ENCODE results near the gene CDC42BPB.

CDC42BPB gene

DNA sequence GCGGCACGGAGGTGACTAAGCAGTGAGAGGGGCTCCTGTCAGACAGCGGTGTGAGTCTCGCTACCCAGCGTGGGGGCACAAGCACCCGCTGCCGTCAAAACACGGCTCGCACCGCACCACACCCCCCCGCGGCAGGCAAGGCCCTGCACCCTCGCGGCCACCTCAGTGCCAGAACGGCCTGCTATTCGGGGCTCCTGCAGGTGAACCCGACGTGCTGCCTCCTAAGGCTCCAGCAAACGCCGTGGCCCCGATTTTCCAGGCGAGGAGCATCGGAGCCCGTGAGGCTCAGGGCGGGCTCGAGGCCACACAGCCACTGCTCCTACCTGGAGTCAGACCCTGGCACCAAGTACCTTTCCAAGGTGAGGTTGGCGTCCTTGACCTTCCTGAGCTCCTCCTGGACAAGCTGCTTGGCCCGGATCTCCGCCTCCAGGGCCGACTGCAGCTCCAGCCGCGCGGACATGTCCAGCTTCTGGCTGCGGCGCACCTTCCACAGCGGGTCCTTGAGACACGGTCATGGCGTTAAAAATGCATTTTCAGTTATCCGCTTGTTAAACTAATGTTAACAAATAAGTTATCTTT is 93.1 kb downstream of the CDC42BPB start:
- no peak overlapping the region for H3K4me3 ChIP-seq (ENCODE audit: low read length)
- H4K5ac ChIP-seq (ENCODE audit: low read length), result no peak overlapping the region
- no peaks in the 10 kb centered on the region for H3K79me2 ChIP-seq (ENCODE audit: control insufficient read depth, insufficient read depth, low read length)
- no peak overlapping the region for H3K9ac ChIP-seq (ENCODE audit: low read length)
- no peak overlapping the region for H3K4ac ChIP-seq (ENCODE audit: low read depth, low read length)
- H3K4me2 ChIP-seq (ENCODE audit: low read length), result no peak overlapping the region
- H3K27ac ChIP-seq (ENCODE audit: low read depth, low read length), result no peak overlapping the region
- no peak overlapping the region for H3K23ac ChIP-seq (ENCODE audit: low read length)
- no peak overlapping the region for H2BK5ac ChIP-seq (ENCODE audit: low read length)
- no peak overlapping the region for H2BK15ac ChIP-seq (replicated peaks; ENCODE audit: low read depth)
- DNase-seq, result no peak
- H2AK5ac ChIP-seq (ENCODE audit: low read length), result no peak overlapping the region
- no peak overlapping the region for H3K18ac ChIP-seq (ENCODE audit: low read length)
- no peak overlapping the region for H4K8ac ChIP-seq (ENCODE audit: low read depth, low read length)
- H2BK120ac ChIP-seq (ENCODE audit: low read depth, low read length), result no peak overlapping the region
- WGBS (ENCODE audit: extremely low coverage, insufficient coverage, low lambda C conversion rate), result no CpG with 5 or more reads among the region's 39 CpGs
- no peaks in the 10 kb centered on the region for H3K27me3 ChIP-seq (ENCODE audit: insufficient read depth, low read length, poor library complexity)
- peaks cover 24% of the 10 kb centered on the region for H3K36me3 ChIP-seq (ENCODE audit: control insufficient read depth, insufficient read depth, low read length)
- no peaks in the 10 kb centered on the region for H3K4me1 ChIP-seq (ENCODE audit: control insufficient read depth, low read depth, low read length)
- no peak overlapping the region for H3K56ac ChIP-seq (ENCODE audit: low read length)
- no peaks in the 10 kb centered on the region for H3K79me1 ChIP-seq (ENCODE audit: low read length)

DNA sequence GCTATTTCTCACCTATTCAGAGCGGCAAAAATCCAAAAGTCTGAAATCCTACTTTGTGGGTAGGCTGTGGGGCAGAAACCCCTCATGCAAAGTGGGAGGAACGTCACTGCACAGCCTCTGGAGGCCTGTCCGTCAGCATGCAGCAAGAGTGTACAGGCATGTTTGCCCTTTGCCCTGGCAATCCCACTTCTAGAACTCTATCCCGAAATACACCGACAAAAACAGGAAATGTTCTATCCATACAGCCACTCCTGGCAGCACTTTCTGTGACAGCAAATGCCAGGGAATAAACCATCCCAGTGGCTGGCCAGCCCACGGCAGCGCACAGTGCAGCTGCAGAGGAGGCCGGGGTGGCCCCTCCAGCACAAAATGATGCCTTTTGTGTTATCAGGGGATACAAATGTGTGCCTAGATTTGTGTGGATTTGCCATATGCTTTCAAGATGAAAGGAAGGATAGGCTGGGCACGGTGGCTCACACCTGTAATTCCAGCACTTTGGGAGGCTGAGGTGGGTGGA is 95.2 kb downstream of the CDC42BPB start:
- no peak overlapping the region for H3K23ac ChIP-seq (ENCODE audit: low read length)
- peaks cover 18% of the 10 kb centered on the region for H3K36me3 ChIP-seq (ENCODE audit: control insufficient read depth, insufficient read depth, low read length)
- no peak overlapping the region for H4K5ac ChIP-seq (ENCODE audit: low read length)
- H2BK15ac ChIP-seq (replicated peaks; ENCODE audit: low read depth), result no peak overlapping the region
- H3K4ac ChIP-seq (ENCODE audit: low read depth, low read length), result no peak overlapping the region
- WGBS (ENCODE audit: extremely low coverage, insufficient coverage, low lambda C conversion rate), result no CpG with 5 or more reads among the region's 9 CpGs
- H3K27ac ChIP-seq (ENCODE audit: low read depth, low read length), result no peak overlapping the region
- no peaks in the 10 kb centered on the region for H3K79me2 ChIP-seq (ENCODE audit: control insufficient read depth, insufficient read depth, low read length)
- H2BK120ac ChIP-seq (ENCODE audit: low read depth, low read length), result no peak overlapping the region
- no peak for DNase-seq
- H3K4me1 ChIP-seq (ENCODE audit: control insufficient read depth, low read depth, low read length), result no peaks in the 10 kb centered on the region
- H3K4me3 ChIP-seq (ENCODE audit: low read length), result no peak overlapping the region
- H3K9ac ChIP-seq (ENCODE audit: low read length), result no peak overlapping the region
- H3K4me2 ChIP-seq (ENCODE audit: low read length), result no peak overlapping the region
- no peaks in the 10 kb centered on the region for H3K79me1 ChIP-seq (ENCODE audit: low read length)
- no peak overlapping the region for H3K18ac ChIP-seq (ENCODE audit: low read length)
- H4K8ac ChIP-seq (ENCODE audit: low read depth, low read length), result no peak overlapping the region
- H2AK5ac ChIP-seq (ENCODE audit: low read length), result no peak overlapping the region
- H3K56ac ChIP-seq (ENCODE audit: low read length), result no peak overlapping the region
- H2BK5ac ChIP-seq (ENCODE audit: low read length), result no peak overlapping the region
- H3K27me3 ChIP-seq (ENCODE audit: insufficient read depth, low read length, poor library complexity), result no peaks in the 10 kb centered on the region

DNA sequence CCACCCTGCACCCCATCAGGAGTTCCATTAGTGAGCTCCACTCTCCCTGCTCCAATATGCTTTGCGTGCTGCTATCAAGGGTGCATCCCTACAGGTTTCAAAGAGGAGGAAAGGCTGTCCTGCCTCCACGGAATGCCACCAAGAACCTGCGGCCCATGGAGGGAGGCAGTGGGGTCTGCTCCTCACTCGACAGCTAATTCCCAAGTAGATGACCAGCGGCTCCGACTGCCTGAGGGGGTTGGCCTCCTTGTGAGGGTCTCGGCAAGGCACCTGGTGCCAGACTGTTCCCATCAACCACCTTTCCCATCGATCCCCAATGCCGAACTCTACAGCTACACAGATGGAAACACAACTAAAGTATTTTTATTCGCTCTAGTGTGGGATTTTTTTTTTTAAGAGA is 98.9 kb downstream of the CDC42BPB start:
- Histone ChIP-seq H2AK5ac (ENCODE audit: low read length) (no peak overlapping the region), H3K36me3 (ENCODE audit: control insufficient read depth, insufficient read depth, low read length) (peaks cover 12% of the 10 kb centered on the region), H3K27ac (ENCODE audit: low read depth, low read length) (no peak overlapping the region), H3K4me1 (ENCODE audit: control insufficient read depth, low read depth, low read length) (peaks cover 3% of the 10 kb centered on the region), H2BK15ac (replicated peaks; ENCODE audit: low read depth) (no peak overlapping the region), H3K27me3 (ENCODE audit: insufficient read depth, low read length, poor library complexity) (no peaks in the 10 kb centered on the region), H3K4me3 (ENCODE audit: low read length) (no peak overlapping the region), H3K4ac (ENCODE audit: low read depth, low read length) (no peak overlapping the region), H3K18ac (ENCODE audit: low read length) (no peak overlapping the region), H3K79me2 (ENCODE audit: control insufficient read depth, insufficient read depth, low read length) (no peaks in the 10 kb centered on the region), H3K23ac (ENCODE audit: low read length) (no peak overlapping the region), H4K5ac (ENCODE audit: low read length) (no peak overlapping the region), H3K79me1 (ENCODE audit: low read length) (no peaks in the 10 kb centered on the region), H3K56ac (ENCODE audit: low read length) (no peak overlapping the region), H2BK120ac (ENCODE audit: low read depth, low read length) (no peak overlapping the region), H3K4me2 (ENCODE audit: low read length) (no peak overlapping the region), H3K9ac (ENCODE audit: low read length) (no peak overlapping the region), H2BK5ac (ENCODE audit: low read length) (no peak overlapping the region), H4K8ac (ENCODE audit: low read depth, low read length) (no peak overlapping the region)
- no peak for DNase-seq
- no CpG with 5 or more reads among the region's 10 CpGs for WGBS (ENCODE audit: extremely low coverage, insufficient coverage, low lambda C conversion rate)

DNA sequence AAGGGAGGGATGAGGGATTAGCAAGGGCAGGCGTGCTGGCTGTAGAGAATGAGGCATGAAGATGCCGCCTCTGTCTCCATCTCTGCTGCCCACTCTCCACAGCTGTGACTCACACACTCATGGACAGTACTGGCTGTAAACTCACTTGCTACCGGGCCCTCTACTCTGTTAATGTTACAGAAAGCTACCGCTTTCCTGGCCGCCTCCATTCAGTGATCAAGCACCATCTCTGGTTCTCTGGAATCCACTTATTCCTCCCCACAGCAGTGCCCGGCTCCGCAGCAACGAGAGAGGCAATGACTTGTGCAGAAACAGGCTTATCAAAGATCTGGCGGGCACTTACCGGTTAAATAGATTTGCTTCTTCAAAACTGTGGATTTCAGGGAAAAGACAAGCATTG is 100.1 kb downstream of the CDC42BPB start:
- H3K4ac ChIP-seq (ENCODE audit: low read depth, low read length), result no peak overlapping the region
- WGBS (ENCODE audit: extremely low coverage, insufficient coverage, low lambda C conversion rate), result no CpG with 5 or more reads among the region's 10 CpGs
- H3K18ac ChIP-seq (ENCODE audit: low read length), result no peak overlapping the region
- H2BK120ac ChIP-seq (ENCODE audit: low read depth, low read length), result no peak overlapping the region
- no peak overlapping the region for H2BK15ac ChIP-seq (replicated peaks; ENCODE audit: low read depth)
- no peak overlapping the region for H4K5ac ChIP-seq (ENCODE audit: low read length)
- no peaks in the 10 kb centered on the region for H3K27me3 ChIP-seq (ENCODE audit: insufficient read depth, low read length, poor library complexity)
- H3K36me3 ChIP-seq (ENCODE audit: control insufficient read depth, insufficient read depth, low read length), result peaks cover 9% of the 10 kb centered on the region
- peaks cover 3% of the 10 kb centered on the region for H3K4me1 ChIP-seq (ENCODE audit: control insufficient read depth, low read depth, low read length)
- no peak overlapping the region for H3K23ac ChIP-seq (ENCODE audit: low read length)
- no peak overlapping the region for H3K4me2 ChIP-seq (ENCODE audit: low read length)
- H3K27ac ChIP-seq (ENCODE audit: low read depth, low read length), result no peak overlapping the region
- no peak overlapping the region for H2BK5ac ChIP-seq (ENCODE audit: low read length)
- H2AK5ac ChIP-seq (ENCODE audit: low read length), result no peak overlapping the region
- DNase-seq, result no peak
- H4K8ac ChIP-seq (ENCODE audit: low read depth, low read length), result no peak overlapping the region
- no peak overlapping the region for H3K9ac ChIP-seq (ENCODE audit: low read length)
- no peak overlapping the region for H3K56ac ChIP-seq (ENCODE audit: low read length)
- no peaks in the 10 kb centered on the region for H3K79me2 ChIP-seq (ENCODE audit: control insufficient read depth, insufficient read depth, low read length)
- no peak overlapping the region for H3K4me3 ChIP-seq (ENCODE audit: low read length)
- no peaks in the 10 kb centered on the region for H3K79me1 ChIP-seq (ENCODE audit: low read length)

DNA sequence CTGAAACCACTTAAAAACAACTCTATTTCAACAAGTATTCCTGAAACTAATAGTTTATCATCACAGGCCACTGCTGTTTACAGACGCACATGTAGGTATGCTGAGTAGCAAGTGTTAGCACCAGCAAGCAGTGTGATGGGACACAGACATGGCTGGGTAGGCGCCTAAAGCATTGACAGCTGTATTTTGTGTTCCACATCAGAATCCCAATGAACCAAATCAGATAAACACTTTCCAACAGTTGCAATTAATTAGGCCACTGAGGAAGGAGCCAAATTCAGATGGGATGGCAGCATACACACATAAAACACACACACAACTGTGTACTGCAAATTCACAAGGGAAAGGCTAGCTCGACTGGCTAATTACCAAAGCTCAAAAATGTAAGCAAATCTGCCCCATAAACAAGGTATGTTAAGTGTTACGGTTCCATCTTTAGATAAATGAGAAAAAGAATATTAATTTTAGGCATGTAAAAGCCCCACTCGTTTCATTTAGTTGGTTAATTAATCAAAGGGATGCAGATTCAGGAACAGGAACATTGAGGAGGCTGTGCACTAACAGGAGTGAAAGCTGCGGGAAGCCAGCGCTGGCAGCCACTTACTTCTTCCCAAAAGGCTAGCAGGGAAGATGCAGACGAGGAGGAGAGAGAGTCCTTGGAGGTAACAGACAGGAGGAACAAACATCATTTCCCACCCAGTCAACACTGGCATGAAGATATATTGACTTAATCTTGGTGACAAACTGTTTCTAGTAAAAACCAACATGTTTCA is 101.5 kb downstream of the CDC42BPB start:
- Histone ChIP-seq H2BK5ac (ENCODE audit: low read length) (no peak overlapping the region), H4K5ac (ENCODE audit: low read length) (no peak overlapping the region), H3K79me1 (ENCODE audit: low read length) (no peaks in the 10 kb centered on the region), H3K79me2 (ENCODE audit: control insufficient read depth, insufficient read depth, low read length) (no peaks in the 10 kb centered on the region), H3K56ac (ENCODE audit: low read length) (no peak overlapping the region), H3K9ac (ENCODE audit: low read length) (no peak overlapping the region), H3K4me3 (ENCODE audit: low read length) (no peak overlapping the region), H4K8ac (ENCODE audit: low read depth, low read length) (no peak overlapping the region), H2AK5ac (ENCODE audit: low read length) (no peak overlapping the region), H3K4me1 (ENCODE audit: control insufficient read depth, low read depth, low read length) (peaks cover 3% of the 10 kb centered on the region), H3K23ac (ENCODE audit: low read length) (no peak overlapping the region), H2BK15ac (replicated peaks; ENCODE audit: low read depth) (no peak overlapping the region), H3K27me3 (ENCODE audit: insufficient read depth, low read length, poor library complexity) (no peaks in the 10 kb centered on the region), H3K4me2 (ENCODE audit: low read length) (no peak overlapping the region), H2BK120ac (ENCODE audit: low read depth, low read length) (no peak overlapping the region), H3K27ac (ENCODE audit: low read depth, low read length) (no peak overlapping the region), H3K36me3 (ENCODE audit: control insufficient read depth, insufficient read depth, low read length) (peaks cover 8% of the 10 kb centered on the region), H3K4ac (ENCODE audit: low read depth, low read length) (no peak overlapping the region), H3K18ac (ENCODE audit: low read length) (no peak overlapping the region)
- DNase-seq, result no peak
- WGBS (ENCODE audit: extremely low coverage, insufficient coverage, low lambda C conversion rate), result no CpG with 5 or more reads among the region's 8 CpGs

Measured in mesendoderm (in vitro differentiated cells).